Measurements from ENCODE around the gene HOMER1. TPM values are rescaled to one million over a fixed set of nuclear protein-coding genes. Genes with fewer than 3 reads are reported as not detected.

The HOMER1 gene
- total RNA-seq, 1 experiment from 2014 or later = 17.2 TPM

- no peaks in the 10 kb centered on the region for H3K9me3 Mint-ChIP-seq (ENCODE audit: unreplicated experiment)
- H3K4me3 Mint-ChIP-seq (ENCODE audit: unreplicated experiment) = peak overlapping the region; percentile 94
- no TSS peak for BruUV-seq (replicated peaks)
- H3K36me3 Mint-ChIP-seq (ENCODE audit: insufficient read depth, unreplicated experiment) = peaks cover 10% of the 10 kb centered on the region
- CTCF ChIA-PET = interaction anchor here (1.4 to 4.3 kb wide), 2 partner anchors 14 to 39 kb away, joined by 3 to 23 read pairs; no protein-coding TSS in a partner anchor
- DNase-seq (ENCODE audit: unreplicated experiment) = peak; percentile 95
- H3K27ac Mint-ChIP-seq (ENCODE audit: low read depth, unreplicated experiment) = peak overlapping the region; percentile 97
- peaks cover 26% of the 10 kb centered on the region for H3K4me1 Mint-ChIP-seq (ENCODE audit: insufficient read depth, unreplicated experiment)
- intact Hi-C loops (cut with micrococcal nuclease) = no loop called here
- POLR2A ChIA-PET = interaction anchor here (0.7 to 8.4 kb wide), 33 partner anchors 8 to 989 kb away, joined by 3 to 235 read pairs (median 4); partner anchors contain the start of genes JMY, MTX3, SERINC5 and TENT2
- no peaks in the 10 kb centered on the region for H3K27me3 Mint-ChIP-seq (ENCODE audit: insufficient read depth, unreplicated experiment)
- TF ChIP-seq CTCF (IDR thresholded peaks at IDR 0.05; ENCODE audit: unreplicated experiment) = no peak
These were observed 614 bp upstream of the HOMER1 start for GRCh38 chr5:79514391-79515105.

GRCh38 chr5:79513308-79513703 lies 628 bp downstream of the HOMER1 start:
- CTCF ChIA-PET = interaction anchor here (0.6 to 4.3 kb wide), 6 partner anchors 13 to 378 kb away, joined by 3 to 23 read pairs (median 4); no protein-coding TSS in a partner anchor
- H3K4me1 Mint-ChIP-seq (ENCODE audit: insufficient read depth, unreplicated experiment) = peaks cover 29% of the 10 kb centered on the region
- BruUV-seq (replicated peaks) = no TSS peak

GRCh38 chr5:79512471-79513307 lies 1.2 kb downstream of the HOMER1 start:
- peaks cover 36% of the 10 kb centered on the region for H3K4me1 Mint-ChIP-seq (ENCODE audit: insufficient read depth, unreplicated experiment)
- DNase-seq (ENCODE audit: unreplicated experiment) = peak; percentile 51

More at GRCh38 chr5:79513308-79513703, 628 bp downstream of the HOMER1 start:
- H3K27ac Mint-ChIP-seq (ENCODE audit: low read depth, unreplicated experiment) = peak overlapping the region; percentile 97
- intact Hi-C loops (cut with micrococcal nuclease) = loop anchor here (2.0 kb wide), 2 partner anchors 49 to 279 kb away; no protein-coding TSS in a partner anchor
- H3K9me3 Mint-ChIP-seq (ENCODE audit: unreplicated experiment) = no peaks in the 10 kb centered on the region
- no peak for DNase-seq (ENCODE audit: unreplicated experiment)
- H3K27me3 Mint-ChIP-seq (ENCODE audit: insufficient read depth, unreplicated experiment) = no peaks in the 10 kb centered on the region
- peaks cover 10% of the 10 kb centered on the region for H3K36me3 Mint-ChIP-seq (ENCODE audit: insufficient read depth, unreplicated experiment)
- POLR2A ChIA-PET = interaction anchor here (0.6 to 8.4 kb wide), 23 partner anchors 14 to 896 kb away, joined by 3 to 235 read pairs (median 5); partner anchors contain the start of genes JMY and TENT2
- no peak for TF ChIP-seq CTCF (IDR thresholded peaks at IDR 0.05; ENCODE audit: unreplicated experiment)
- H3K4me3 Mint-ChIP-seq (ENCODE audit: unreplicated experiment) = peak overlapping the region; percentile 94

More at GRCh38 chr5:79512471-79513307, 1.2 kb downstream of the HOMER1 start:
- Mint-ChIP-seq H3K9me3 (ENCODE audit: unreplicated experiment) (no peaks in the 10 kb centered on the region), H3K27me3 (ENCODE audit: insufficient read depth, unreplicated experiment) (no peaks in the 10 kb centered on the region), H3K36me3 (ENCODE audit: insufficient read depth, unreplicated experiment) (peaks cover 10% of the 10 kb centered on the region), H3K27ac (ENCODE audit: low read depth, unreplicated experiment) (peak overlapping the region; percentile 97), H3K4me3 (ENCODE audit: unreplicated experiment) (peak overlapping the region; percentile 94)
- CTCF ChIA-PET = interaction anchor here (0.6 to 4.3 kb wide), 12 partner anchors 13 to 670 kb away, joined by 3 to 23 read pairs (median 4); no protein-coding TSS in a partner anchor
- no peak for TF ChIP-seq CTCF (IDR thresholded peaks at IDR 0.05; ENCODE audit: unreplicated experiment)
- BruUV-seq (replicated peaks) = TSS peak; percentile 36
- POLR2A ChIA-PET = interaction anchor here (0.6 to 8.4 kb wide), 28 partner anchors 13 to 1152 kb away, joined by 3 to 235 read pairs (median 4); partner anchors contain the start of genes JMY, SCAMP1 and TENT2
- intact Hi-C loops (cut with micrococcal nuclease) = loop anchor here (2.0 kb wide), 2 partner anchors 48 to 278 kb away; no protein-coding TSS in a partner anchor

Measured in MCF 10A (cell line).